ENCODE data around the gene CEACAM16.

- TF ChIP-seq USF2 (CRISPR knock-in tag; IDR thresholded peaks at IDR 0.05) (no peak), KDM4B (IDR thresholded peaks at IDR 0.05; ENCODE audit: borderline replicate concordance in 2 of 2, low read depth in 1 of 2) (no peak), MAFK (IDR thresholded peaks at IDR 0.05; ENCODE audit: low read length) (no peak), GATA2 (CRISPR knock-in tag; IDR thresholded peaks at IDR 0.05) (no peak)
- TF ChIP-seq, protein P1, sequence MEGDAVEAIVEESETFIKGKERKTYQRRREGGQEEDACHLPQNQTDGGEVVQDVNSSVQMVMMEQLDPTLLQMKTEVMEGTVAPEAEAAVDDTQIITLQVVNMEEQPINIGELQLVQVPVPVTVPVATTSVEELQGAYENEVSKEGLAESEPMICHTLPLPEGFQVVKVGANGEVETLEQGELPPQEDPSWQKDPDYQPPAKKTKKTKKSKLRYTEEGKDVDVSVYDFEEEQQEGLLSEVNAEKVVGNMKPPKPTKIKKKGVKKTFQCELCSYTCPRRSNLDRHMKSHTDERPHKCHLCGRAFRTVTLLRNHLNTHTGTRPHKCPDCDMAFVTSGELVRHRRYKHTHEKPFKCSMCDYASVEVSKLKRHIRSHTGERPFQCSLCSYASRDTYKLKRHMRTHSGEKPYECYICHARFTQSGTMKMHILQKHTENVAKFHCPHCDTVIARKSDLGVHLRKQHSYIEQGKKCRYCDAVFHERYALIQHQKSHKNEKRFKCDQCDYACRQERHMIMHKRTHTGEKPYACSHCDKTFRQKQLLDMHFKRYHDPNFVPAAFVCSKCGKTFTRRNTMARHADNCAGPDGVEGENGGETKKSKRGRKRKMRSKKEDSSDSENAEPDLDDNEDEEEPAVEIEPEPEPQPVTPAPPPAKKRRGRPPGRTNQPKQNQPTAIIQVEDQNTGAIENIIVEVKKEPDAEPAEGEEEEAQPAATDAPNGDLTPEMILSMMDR (IDR thresholded peaks at IDR 0.05 in 2 of 3, conservative IDR thresholded peaks at IDR 0.05 in 1 of 3; ENCODE audit: insufficient read depth in 2 of 3, low read depth in 1 of 3, low read length in 3 of 3), result no peak
Observed at GRCh38 chr19:44720945-44721344, 22.0 kb downstream of the CEACAM16 start.
